ENCODE data around the gene IGSF21.

- TF ChIP-seq CTCF (conservative IDR thresholded peaks at IDR 0.05) (no peak), ZFX (IDR thresholded peaks at IDR 0.05) (no peak)
These were observed 19.5 kb upstream of the IGSF21 start for GRCh38 chr1:18088077-18088594.
